ENCODE data around the gene ANKFY1.
"Not testable (repeated sequence)": the region's sequence is repeated elsewhere in the genome, so short reads cannot be mapped to it uniquely, and the experiment has no call there.

Gene ANKFY1

DNA sequence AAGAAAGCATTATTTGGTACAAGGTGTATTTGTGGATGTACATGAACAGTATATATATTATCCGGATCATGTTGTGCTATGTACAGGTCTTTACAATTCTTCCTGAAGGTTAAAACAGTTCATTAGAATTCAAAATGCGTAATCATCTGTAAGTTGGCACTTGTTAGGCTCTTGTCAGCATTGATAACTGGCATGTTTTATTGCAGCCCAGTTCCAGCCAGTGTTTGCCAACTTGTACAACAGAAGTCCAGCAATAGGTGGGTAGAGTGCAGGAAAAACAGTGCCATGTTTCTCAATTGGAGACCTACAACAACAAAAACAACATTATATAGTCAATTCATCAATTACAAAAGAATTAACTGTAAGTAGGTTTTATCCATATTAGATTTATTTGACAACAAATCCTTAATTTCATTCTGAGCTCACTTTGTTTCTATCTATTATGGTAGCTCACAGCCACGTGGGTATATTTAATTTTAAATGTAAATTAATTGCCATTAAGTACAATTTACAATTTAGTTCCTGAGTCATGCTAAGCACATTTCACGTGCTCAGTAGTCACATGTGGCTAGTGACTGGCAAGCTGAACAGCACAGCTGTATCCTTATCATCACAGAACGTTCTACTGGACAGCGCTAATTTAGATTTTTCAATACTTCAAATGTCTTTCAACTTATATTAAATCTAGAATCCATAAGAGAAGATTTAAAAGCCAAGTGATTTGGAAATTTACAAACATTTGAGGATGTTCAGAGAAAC is 8.6 kb upstream of the ANKFY1 start:
- DNase-seq (ENCODE audit: insufficient read length, low spot score) (no peak), FAIRE-seq (no peak)
- no peak for TF ChIP-seq POLR2A (IDR thresholded peaks at IDR 0.05; ENCODE audit: low read depth, low read length)

DNA sequence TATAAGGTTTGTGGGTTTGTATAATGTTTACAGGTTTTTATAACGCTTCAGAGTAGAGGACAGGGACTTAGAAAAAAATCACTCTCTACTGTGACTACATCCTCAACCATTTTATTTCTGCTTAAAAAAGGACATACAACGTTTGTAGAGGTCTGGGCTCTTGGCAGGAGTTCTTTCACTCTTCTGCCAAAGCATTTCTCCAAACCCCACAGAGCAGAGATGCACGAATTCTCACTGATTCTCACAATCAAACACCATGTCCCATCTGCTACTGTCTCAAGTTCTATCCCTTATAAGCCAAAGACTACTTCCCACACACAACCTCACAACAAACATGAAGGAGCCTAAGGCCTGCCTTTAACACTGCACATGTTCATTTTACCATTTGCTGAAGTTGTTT is 7.0 kb upstream of the ANKFY1 start:
- no peak for TF ChIP-seq POLR2A (IDR thresholded peaks at IDR 0.05; ENCODE audit: low read depth, low read length)
- DNase-seq (ENCODE audit: insufficient read length, low spot score) (no peak), FAIRE-seq (no peak)

DNA sequence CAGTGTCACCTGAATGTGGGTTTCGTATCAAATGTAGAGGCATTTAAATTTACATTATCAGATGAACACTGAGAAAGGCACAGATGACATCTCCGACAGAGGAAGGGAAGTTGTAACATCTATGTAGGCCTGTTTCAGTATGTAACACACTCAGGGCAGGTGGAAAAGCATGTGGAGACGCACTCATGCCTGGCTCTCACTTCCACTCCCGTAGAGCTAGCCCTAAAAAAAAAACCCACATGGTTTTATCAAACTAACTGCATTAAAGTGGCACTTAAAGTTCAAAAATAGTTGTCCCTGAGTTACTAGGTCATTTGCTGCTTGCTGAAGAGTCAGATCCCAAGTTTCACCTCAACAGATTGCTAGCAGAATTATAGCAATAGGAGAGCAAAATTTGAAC is 6.1 kb upstream of the ANKFY1 start:
- TF ChIP-seq POLR2A (IDR thresholded peaks at IDR 0.05; ENCODE audit: low read depth, low read length): no peak
- FAIRE-seq: no peak
- no peak for DNase-seq (ENCODE audit: insufficient read length, low spot score)

- FAIRE-seq (no peak), DNase-seq (ENCODE audit: insufficient read length, low spot score) (no peak)
- TF ChIP-seq POLR2A (IDR thresholded peaks at IDR 0.05; ENCODE audit: low read depth, low read length): no peak
These were observed 3.6 kb upstream of the ANKFY1 start for GRCh38 chr17:4267402-4267801.

DNA sequence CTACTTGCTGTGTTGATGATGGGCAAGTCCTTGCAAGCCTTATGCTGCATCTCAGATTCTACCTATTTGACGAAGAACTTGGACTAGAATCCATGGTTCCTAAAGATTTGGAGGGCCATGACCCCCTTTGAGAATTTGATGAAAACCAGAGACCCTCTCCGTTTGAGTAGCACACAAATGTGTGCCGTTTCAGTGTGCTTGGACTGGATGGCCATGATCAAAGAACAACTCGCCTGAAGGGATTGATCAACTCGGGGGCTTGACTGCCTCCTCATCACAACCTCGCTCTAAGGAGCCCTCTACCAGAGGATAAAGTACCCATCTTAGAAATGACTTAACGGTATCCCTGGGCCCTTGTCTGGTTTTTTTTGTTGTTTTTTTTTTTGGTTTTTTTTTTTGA is 2.8 kb upstream of the ANKFY1 start:
- DNase-seq (ENCODE audit: insufficient read length, low spot score) (no peak), FAIRE-seq (no peak)
- no peak for TF ChIP-seq POLR2A (IDR thresholded peaks at IDR 0.05; ENCODE audit: low read depth, low read length)

DNA sequence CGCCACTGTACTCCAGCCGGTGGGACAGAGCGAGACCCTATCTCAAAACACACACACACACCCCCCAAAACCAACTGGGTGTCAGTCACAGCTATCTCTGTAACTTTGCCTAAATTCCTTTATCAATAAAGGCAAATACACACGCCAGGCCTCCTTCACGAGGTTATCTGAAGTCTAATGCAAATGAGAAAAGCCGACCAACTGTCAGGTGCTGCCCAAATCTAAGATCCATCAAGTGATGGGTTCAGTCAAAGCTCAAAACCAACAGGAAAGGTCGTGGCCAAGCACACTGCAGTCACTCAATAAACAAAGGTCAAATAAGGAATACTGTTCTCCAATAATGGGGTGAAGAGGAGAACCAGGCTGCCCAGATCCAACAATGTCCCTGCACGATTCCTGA is 1.1 kb downstream of the ANKFY1 start:
- FAIRE-seq: no peak
- no peak for DNase-seq (ENCODE audit: insufficient read length, low spot score)
- no peak for TF ChIP-seq POLR2A (IDR thresholded peaks at IDR 0.05; ENCODE audit: low read depth, low read length)

GRCh38 chr17:4261452-4261851 is 2.3 kb downstream of the ANKFY1 start:
- FAIRE-seq (no peak), DNase-seq (ENCODE audit: insufficient read length, low spot score) (no peak)
- TF ChIP-seq POLR2A (IDR thresholded peaks at IDR 0.05; ENCODE audit: low read depth, low read length): no peak

GRCh38 chr17:4258867-4259266 is 4.9 kb downstream of the ANKFY1 start:
- no peak for DNase-seq (ENCODE audit: insufficient read length, low spot score)
- TF ChIP-seq POLR2A (IDR thresholded peaks at IDR 0.05; ENCODE audit: low read depth, low read length): no peak
- no peak for FAIRE-seq

DNA sequence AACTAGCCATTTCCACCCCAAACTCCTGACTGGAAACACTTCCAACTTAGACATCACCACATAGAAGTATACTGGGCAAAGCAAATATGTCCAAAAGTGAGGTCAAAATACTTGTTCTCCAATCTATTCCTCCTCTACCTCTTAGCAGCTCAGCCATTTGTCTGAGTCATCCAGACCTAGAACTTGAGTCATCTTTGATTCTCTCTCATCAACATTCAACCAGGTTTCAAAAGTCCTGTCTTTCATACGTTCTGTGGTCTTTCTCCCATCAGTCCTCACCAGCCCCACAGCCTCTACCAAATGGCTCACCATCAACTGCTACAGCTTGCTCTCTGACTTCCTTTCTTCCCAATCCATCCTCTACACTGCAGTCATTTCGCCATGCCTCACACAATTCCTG is 6.8 kb downstream of the ANKFY1 start:
- no peak for TF ChIP-seq POLR2A (IDR thresholded peaks at IDR 0.05; ENCODE audit: low read depth, low read length)
- FAIRE-seq (no peak), DNase-seq (ENCODE audit: insufficient read length, low spot score) (peak; percentile 27)

DNA sequence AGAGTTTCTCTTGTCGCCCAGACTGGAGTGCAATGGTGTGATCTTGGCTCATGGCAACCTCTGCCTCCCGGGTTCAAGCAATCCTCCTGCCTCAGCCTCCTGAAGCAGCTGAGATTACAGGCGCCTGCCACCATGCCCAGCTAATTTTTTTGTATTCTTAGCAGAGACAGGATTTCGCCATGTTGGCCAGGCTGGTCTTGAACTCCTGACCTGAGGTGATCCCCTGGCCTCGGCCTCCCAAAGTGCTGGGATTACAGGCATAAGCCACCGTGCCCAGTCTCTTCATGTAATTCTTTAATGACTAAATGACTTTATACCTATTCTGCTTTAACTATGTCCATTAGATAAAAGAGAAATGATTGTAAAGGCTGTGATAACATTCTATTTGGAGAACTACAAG is 8.5 kb downstream of the ANKFY1 start:
- not testable (repeated sequence) for FAIRE-seq; DNase-seq (ENCODE audit: insufficient read length, low spot score)

GRCh38 chr17:4250887-4251286 is 12.9 kb downstream of the ANKFY1 start:
- TF ChIP-seq POLR2A (IDR thresholded peaks at IDR 0.05; ENCODE audit: low read depth, low read length): no peak
- no peak for FAIRE-seq

GRCh38 chr17:4249452-4250029 is 14.2 kb downstream of the ANKFY1 start:
- DNase-seq (ENCODE audit: insufficient read length, low spot score) (peak; percentile 25), FAIRE-seq (no peak)
- TF ChIP-seq POLR2A (IDR thresholded peaks at IDR 0.05; ENCODE audit: low read depth, low read length): no peak

More at GRCh38 chr17:4250887-4251286, 12.9 kb downstream of the ANKFY1 start:
- no peak for DNase-seq (ENCODE audit: insufficient read length, low spot score)

DNA sequence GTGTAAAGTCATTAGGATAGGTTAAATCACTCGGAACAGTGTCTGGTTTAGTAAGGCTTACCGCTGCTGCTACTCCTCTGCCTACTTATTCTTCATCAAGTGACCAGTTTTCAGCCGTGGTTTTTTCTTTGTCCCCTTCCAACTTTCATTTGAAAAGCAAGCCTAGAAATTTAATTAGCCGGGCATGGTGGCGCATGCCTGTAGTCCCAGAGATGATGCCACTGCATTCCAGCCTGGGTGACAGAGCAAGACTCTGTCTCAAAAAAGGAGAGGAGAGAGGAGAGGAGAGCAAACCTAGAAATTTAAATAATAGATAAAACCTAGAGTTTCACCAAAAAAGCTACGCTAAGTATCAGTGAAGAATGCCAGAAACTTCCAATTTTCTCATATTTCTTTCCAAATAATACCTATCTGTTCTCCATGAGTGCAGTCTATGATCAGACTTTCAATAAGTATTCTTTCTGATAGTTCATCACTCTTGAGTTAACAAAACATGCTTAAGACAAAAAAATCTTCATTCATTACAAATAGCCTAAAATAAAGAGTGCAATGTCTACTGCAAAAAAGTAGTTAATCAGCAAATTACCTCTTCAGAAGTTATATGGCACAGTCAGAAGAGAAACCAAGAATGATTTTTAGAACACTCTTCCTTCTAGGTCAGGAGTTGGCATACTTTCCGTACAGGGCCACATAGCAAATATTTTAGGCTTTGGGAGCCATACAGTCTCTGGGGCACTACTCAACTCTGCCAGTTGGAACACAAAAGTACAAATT is 15.1 kb downstream of the ANKFY1 start:
- no peak for DNase-seq (ENCODE audit: insufficient read length, low spot score)
- no peak for TF ChIP-seq POLR2A (IDR thresholded peaks at IDR 0.05; ENCODE audit: low read depth, low read length)
- no peak for FAIRE-seq

GRCh38 chr17:4247971-4248388 is 15.8 kb downstream of the ANKFY1 start:
- no peak for DNase-seq (ENCODE audit: insufficient read length, low spot score)
- FAIRE-seq: no peak
- no peak for TF ChIP-seq POLR2A (IDR thresholded peaks at IDR 0.05; ENCODE audit: low read depth, low read length)
